Progenitor cell of endocrine pancreas (in vitro differentiated cells): Measurements from ENCODE around the gene LINC00237. TPM values are rescaled to one million over a fixed set of nuclear protein-coding genes. Genes with fewer than 3 reads are reported as not detected.

Source experiments
- DNase-seq: peaks from one replicate; pipeline ENCODE4 v3.0.0; 2021; ENCODE audit warnings: low spot score; ENCODE audit not compliant: unreplicated experiment
- H3K27ac Mint-ChIP-seq: 2 replicates; pipeline ENCODE4 v1.8.0; 2021; ENCODE audit warnings: mild to moderate bottlenecking, moderate library complexity, mixed read lengths
- H3K27me3 Mint-ChIP-seq: 2 replicates; pipeline ENCODE4 v1.8.0; 2021; ENCODE audit warnings: mixed read lengths
- H3K36me3 Mint-ChIP-seq: 2 replicates; pipeline ENCODE4 v1.8.0; 2022; ENCODE audit warnings: mixed read lengths; ENCODE audit not compliant: insufficient read depth
- H3K4me1 Mint-ChIP-seq: 2 replicates; pipeline ENCODE4 v1.8.0; 2021; ENCODE audit warnings: low read depth, mixed read lengths
- H3K4me3 Mint-ChIP-seq: 2 replicates; pipeline ENCODE4 v1.8.0; 2021; ENCODE audit warnings: low read depth, mild to moderate bottlenecking, moderate library complexity, mixed read lengths
- H3K9me3 Mint-ChIP-seq: 2 replicates; pipeline ENCODE4 v1.8.0; 2021; ENCODE audit warnings: low read depth, mixed read lengths
- CTCF ChIP-seq: fragments of 200-600 bp; sonication (generic); IDR thresholded peaks from one replicate; pipeline ENCODE4 v1.5.0; 2021; ENCODE audit warnings: antibody characterized with exemption, mild to moderate bottlenecking; ENCODE audit not compliant: unreplicated experiment
- total RNA-seq: library from RNA; stranded (reverse); gene quantifications from 2 replicates; pipeline ENCODE4 v1.2.1, GENCODE V29; 2021

Gene LINC00237
- total RNA-seq, 1 donor from 2014 or later, result not detected

GRCh38 chr20:21075471-21075870 lies 30.7 kb downstream of the LINC00237 start:
- H3K4me3 Mint-ChIP-seq, result no peak overlapping the region

GRCh38 chr20:21074605-21075336 lies 31.4 kb downstream of the LINC00237 start:
- Mint-ChIP-seq H3K4me1 (no peaks in the 10 kb centered on the region), H3K27ac (no peak overlapping the region)

More at GRCh38 chr20:21075471-21075870, 30.7 kb downstream of the LINC00237 start:
- no peak for DNase-seq
- peaks cover 3% of the 10 kb centered on the region for H3K9me3 Mint-ChIP-seq
- no peaks in the 10 kb centered on the region for H3K4me1 Mint-ChIP-seq
- H3K27ac Mint-ChIP-seq, result no peak overlapping the region
- H3K27me3 Mint-ChIP-seq, result peaks cover 13% of the 10 kb centered on the region
- no peak for TF ChIP-seq CTCF
- no peaks in the 10 kb centered on the region for H3K36me3 Mint-ChIP-seq

GRCh38 chr20:21067255-21067654 lies 38.9 kb downstream of the LINC00237 start:
- Mint-ChIP-seq H3K36me3 (no peaks in the 10 kb centered on the region), H3K4me3 (no peak overlapping the region), H3K4me1 (no peaks in the 10 kb centered on the region), H3K9me3 (peaks cover 4% of the 10 kb centered on the region), H3K27ac (no peak overlapping the region), H3K27me3 (peaks cover 3% of the 10 kb centered on the region)
- TF ChIP-seq CTCF, result no peak
- no peak for DNase-seq

More at GRCh38 chr20:21074605-21075336, 31.4 kb downstream of the LINC00237 start:
- TF ChIP-seq CTCF, result no peak
- Mint-ChIP-seq H3K36me3 (no peaks in the 10 kb centered on the region), H3K4me3 (no peak overlapping the region), H3K9me3 (peaks cover 3% of the 10 kb centered on the region), H3K27me3 (peaks cover 13% of the 10 kb centered on the region)
- DNase-seq, result no peak

GRCh38 chr20:21064924-21065323 lies 41.2 kb downstream of the LINC00237 start:
- DNase-seq, result no peak
- no peak for TF ChIP-seq CTCF
- H3K27me3 Mint-ChIP-seq, result peaks cover 3% of the 10 kb centered on the region
- no peaks in the 10 kb centered on the region for H3K36me3 Mint-ChIP-seq
- no peaks in the 10 kb centered on the region for H3K4me1 Mint-ChIP-seq
- H3K9me3 Mint-ChIP-seq, result peaks cover 4% of the 10 kb centered on the region
- no peak overlapping the region for H3K27ac Mint-ChIP-seq
- H3K4me3 Mint-ChIP-seq, result no peak overlapping the region

- DNase-seq, result no peak
- H3K27ac Mint-ChIP-seq, result no peak overlapping the region
- TF ChIP-seq CTCF, result no peak
These were observed 42.9 kb downstream of the LINC00237 start for GRCh38 chr20:21063276-21063675.

More at GRCh38 chr20:21063276-21063675, 42.9 kb downstream of the LINC00237 start:
- no peaks in the 10 kb centered on the region for H3K36me3 Mint-ChIP-seq
- no peaks in the 10 kb centered on the region for H3K4me1 Mint-ChIP-seq
- peaks cover 3% of the 10 kb centered on the region for H3K27me3 Mint-ChIP-seq
- H3K4me3 Mint-ChIP-seq, result no peak overlapping the region
- H3K9me3 Mint-ChIP-seq, result peaks cover 4% of the 10 kb centered on the region
